Breast epithelium (tissue), 4 donors: ENCODE measurements around the gene PARD3B. TPM values are rescaled to one million over a fixed set of nuclear protein-coding genes. Genes with fewer than 3 reads are reported as not detected.

Source experiments
- DNase-seq, 2 donors: peaks; one replicate each; pipeline ENCODE4 v3.0.0-alpha.2; 2019; ENCODE audit warnings: low spot score in 2 of 2
- H3K27ac ChIP-seq, 2 donors: fragments of 200-600 bp; sonication (generic) in 1 of 2; one replicate each; pipeline ENCODE4 v1.5.1; 2016 to 2019; ENCODE audit warnings: mild to moderate bottlenecking in 1 of 2
- H3K27me3 ChIP-seq, 2 donors: fragments of 200-600 bp; sonication (generic) in 1 of 2; one replicate each; pipeline versions ENCODE4 v1.5.1 to v1.6.0; 2017 to 2019; ENCODE audit warnings: control low read depth in 1 of 2, mild to moderate bottlenecking in 1 of 2
- H3K36me3 ChIP-seq: fragments of 200-600 bp; one replicate; pipeline ENCODE4 v1.5.1; 2019
- H3K4me1 ChIP-seq, 2 donors: fragments of 200-600 bp; sonication (generic); one replicate each; pipeline ENCODE4 v1.5.1; 2016 to 2019; ENCODE audit warnings: control low read depth in 1 of 2
- H3K4me3 ChIP-seq, 3 donors: fragments of 200-600 bp; sonication (generic); 1 replicate in 2 of 3; 2 replicates in 1 of 3; pipeline ENCODE4 v1.5.1; 2016 to 2019; ENCODE audit warnings: mild to moderate bottlenecking in 3 of 3, moderate library complexity in 2 of 3
- H3K9me3 ChIP-seq, 2 donors: fragments of 200-600 bp; sonication (generic) in 1 of 2; one replicate each; pipeline ENCODE4 v1.5.1; 2016 to 2019; ENCODE audit warnings: control low read depth in 1 of 2
- POLR2A ChIP-seq: fragments of 450-650 bp; IDR thresholded peaks from one replicate; pipeline ENCODE4 v1.6.1; 2016; ENCODE audit warnings: antibody characterized with exemption, mild to moderate bottlenecking, moderate library complexity
- POLR2AphosphoS5 ChIP-seq, 3 donors: sonication (generic); formaldehyde crosslinking; IDR thresholded peaks; one replicate each; pipeline ENCODE4 v1.6.1; 2017; ENCODE audit warnings: antibody characterized with exemption in 3 of 3
- intact Hi-C: fragments of 100-400 bp; cut with DNase I; formaldehyde crosslinking; loops from one replicate; pipeline ENCODE4 v1.15.1; 2023; ENCODE audit warnings: low total_unique reads
- total RNA-seq, 3 donors: library from RNA; depleted of rRNA; stranded (reverse); fragments of >200 nt; gene quantifications; one replicate each; pipeline ENCODE4 v1.1.0, GENCODE V29; 2016
- TF ChIP-seq, protein P1 (sequence below), 3 donors: fragments of 450-650 bp; IDR thresholded peaks; one replicate each; pipeline ENCODE4 v1.5.1; 2016 to 2017; ENCODE audit warnings: antibody characterized with exemption in 3 of 3, mild to moderate bottlenecking in 3 of 3, moderate library complexity in 3 of 3

Gene PARD3B
- total RNA-seq, 3 donors from 2014 or later: 24.6 to 66.2 (median 25.9) TPM

DNA sequence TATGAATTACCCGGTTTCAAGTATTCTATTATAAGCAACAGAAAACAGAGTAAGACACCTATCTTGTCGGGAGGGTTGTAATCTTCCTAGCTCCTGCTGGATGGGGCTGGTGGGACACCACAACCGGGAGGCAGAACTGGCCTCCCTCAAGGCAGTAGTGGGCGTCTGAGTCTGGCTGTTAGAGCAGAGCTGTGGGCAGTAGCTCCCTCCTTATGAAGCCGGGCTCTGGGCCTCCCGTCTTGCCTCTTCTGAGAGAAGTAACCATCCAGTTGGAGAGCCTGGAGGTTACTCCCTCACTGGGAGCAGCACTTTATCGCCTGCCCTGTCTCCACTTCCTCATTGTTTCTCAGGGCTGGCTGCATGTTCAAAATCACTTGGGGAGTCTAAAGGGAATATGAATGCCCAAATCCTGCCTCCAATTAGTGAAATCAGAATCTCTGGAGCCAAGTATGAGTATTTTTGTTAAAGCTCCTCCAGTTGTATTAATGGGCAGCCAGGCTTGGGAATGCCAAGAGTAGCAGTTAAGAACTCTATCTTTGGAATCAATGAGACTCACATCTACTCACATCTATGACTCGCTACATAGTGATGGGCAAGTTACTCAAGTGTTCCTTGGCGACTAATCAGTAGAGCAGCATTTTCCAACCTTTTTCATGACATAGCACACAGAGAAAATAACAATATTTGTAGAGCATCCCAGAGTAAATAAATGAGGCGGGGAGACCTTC lies 1109.8 kb downstream of the PARD3B start:
- Histone ChIP-seq H3K27ac (no peak overlapping the region), H3K27me3 (no peaks in the 10 kb centered on the region), H3K9me3 (no peaks in the 10 kb centered on the region), H3K36me3 (no peaks in the 10 kb centered on the region), H3K4me1 (no peaks in the 10 kb centered on the region), H3K4me3 (no peak overlapping the region)
- DNase-seq: no peak
- intact Hi-C loops: no loop called here
- TF ChIP-seq POLR2A: no peak
- no peak for TF ChIP-seq POLR2AphosphoS5 (IDR thresholded peaks at IDR 0.05)
- TF ChIP-seq, protein P1, sequence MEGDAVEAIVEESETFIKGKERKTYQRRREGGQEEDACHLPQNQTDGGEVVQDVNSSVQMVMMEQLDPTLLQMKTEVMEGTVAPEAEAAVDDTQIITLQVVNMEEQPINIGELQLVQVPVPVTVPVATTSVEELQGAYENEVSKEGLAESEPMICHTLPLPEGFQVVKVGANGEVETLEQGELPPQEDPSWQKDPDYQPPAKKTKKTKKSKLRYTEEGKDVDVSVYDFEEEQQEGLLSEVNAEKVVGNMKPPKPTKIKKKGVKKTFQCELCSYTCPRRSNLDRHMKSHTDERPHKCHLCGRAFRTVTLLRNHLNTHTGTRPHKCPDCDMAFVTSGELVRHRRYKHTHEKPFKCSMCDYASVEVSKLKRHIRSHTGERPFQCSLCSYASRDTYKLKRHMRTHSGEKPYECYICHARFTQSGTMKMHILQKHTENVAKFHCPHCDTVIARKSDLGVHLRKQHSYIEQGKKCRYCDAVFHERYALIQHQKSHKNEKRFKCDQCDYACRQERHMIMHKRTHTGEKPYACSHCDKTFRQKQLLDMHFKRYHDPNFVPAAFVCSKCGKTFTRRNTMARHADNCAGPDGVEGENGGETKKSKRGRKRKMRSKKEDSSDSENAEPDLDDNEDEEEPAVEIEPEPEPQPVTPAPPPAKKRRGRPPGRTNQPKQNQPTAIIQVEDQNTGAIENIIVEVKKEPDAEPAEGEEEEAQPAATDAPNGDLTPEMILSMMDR (IDR thresholded peaks at IDR 0.05): no peak

DNA sequence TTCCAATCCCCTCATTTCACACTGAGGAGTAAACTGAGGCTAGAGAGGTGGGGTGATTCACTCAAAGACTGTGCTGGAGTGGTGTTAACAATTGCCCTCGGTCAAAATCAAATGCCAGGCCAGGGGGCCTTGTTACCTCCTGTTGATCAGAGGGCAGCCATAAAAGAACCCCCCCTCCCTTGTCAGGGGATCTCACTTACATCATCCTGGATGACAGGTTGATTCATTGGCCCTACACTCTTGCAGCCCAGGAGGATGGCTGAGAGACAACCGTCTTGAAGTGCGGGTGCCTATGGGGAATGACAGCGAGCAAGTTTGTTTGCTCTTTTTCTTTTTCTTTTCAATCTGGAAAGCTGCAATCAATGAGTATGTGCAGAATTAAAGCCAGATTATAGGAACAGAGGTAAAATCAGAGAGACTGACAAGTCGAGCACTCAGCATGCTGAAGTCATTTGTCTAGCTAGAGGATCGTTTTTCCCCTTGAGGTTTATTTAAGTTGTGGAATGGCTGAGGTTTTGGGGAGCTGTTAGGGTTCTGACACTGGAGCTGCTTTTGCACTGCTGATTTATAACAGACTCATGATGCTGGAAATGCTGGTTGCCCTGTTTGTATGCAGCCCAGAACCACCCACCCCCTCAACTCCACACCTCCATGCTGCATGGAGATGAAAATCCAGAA lies 1110.6 kb downstream of the PARD3B start:
- intact Hi-C loops: no loop called here
- H3K36me3 ChIP-seq: no peaks in the 10 kb centered on the region
- H3K27me3 ChIP-seq: no peaks in the 10 kb centered on the region
- H3K27ac ChIP-seq: no peak overlapping the region
- H3K4me3 ChIP-seq: no peak overlapping the region
- no peak for DNase-seq
- TF ChIP-seq POLR2A: no peak
- TF ChIP-seq POLR2AphosphoS5 (IDR thresholded peaks at IDR 0.05): no peak
- TF ChIP-seq, protein P1 (IDR thresholded peaks at IDR 0.05): no peak
- H3K4me1 ChIP-seq: no peaks in the 10 kb centered on the region
- no peaks in the 10 kb centered on the region for H3K9me3 ChIP-seq

DNA sequence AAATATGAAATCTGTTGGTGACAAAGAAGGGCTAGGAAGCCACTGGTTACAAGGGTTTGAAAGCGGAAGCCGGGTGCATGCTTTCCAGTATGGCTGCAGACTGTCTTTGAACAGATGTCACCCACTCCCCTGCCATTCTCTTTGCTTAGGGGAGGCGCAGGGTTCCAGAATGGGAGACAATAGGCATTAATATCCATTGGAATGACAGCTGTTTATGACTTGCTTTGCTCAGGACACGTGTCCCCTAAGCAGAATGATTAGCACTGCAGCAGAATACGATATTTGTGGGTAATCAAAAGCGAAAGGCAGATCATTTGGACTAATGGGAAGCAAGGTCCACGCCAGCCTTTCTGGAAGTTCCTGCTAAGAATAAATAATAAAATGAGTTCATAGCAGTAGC lies 1111.2 kb downstream of the PARD3B start:
- Histone ChIP-seq H3K9me3 (no peaks in the 10 kb centered on the region), H3K27ac (no peak overlapping the region), H3K4me3 (no peak overlapping the region), H3K4me1 (no peaks in the 10 kb centered on the region), H3K36me3 (no peaks in the 10 kb centered on the region), H3K27me3 (no peaks in the 10 kb centered on the region)
- TF ChIP-seq, protein P1 (IDR thresholded peaks at IDR 0.05): no peak
- TF ChIP-seq POLR2A (no peak), POLR2AphosphoS5 (IDR thresholded peaks at IDR 0.05) (no peak)
- intact Hi-C loops: no loop called here
- no peak for DNase-seq

DNA sequence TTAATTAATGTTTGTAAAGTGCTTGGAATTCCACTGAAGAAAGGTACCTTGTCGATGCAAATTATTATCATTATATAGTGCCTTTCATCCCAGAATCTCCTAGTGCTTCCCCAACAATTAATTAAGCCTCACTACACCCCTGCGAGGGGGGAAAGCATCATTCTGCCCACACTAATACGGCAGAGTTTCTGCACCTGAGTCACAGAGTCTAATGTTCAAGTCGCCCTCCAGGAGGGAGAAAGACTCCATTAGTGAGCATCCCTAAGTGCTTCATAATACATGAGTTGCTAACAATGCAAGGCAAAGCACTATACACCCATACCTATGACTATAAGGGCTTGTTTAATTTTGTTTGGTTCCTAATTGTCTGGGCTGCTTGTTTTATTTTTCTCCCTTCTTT lies 1111.7 kb downstream of the PARD3B start:
- TF ChIP-seq POLR2A (no peak), POLR2AphosphoS5 (IDR thresholded peaks at IDR 0.05) (no peak)
- TF ChIP-seq, protein P1 (IDR thresholded peaks at IDR 0.05): no peak
- H3K27me3 ChIP-seq: no peaks in the 10 kb centered on the region

DNA sequence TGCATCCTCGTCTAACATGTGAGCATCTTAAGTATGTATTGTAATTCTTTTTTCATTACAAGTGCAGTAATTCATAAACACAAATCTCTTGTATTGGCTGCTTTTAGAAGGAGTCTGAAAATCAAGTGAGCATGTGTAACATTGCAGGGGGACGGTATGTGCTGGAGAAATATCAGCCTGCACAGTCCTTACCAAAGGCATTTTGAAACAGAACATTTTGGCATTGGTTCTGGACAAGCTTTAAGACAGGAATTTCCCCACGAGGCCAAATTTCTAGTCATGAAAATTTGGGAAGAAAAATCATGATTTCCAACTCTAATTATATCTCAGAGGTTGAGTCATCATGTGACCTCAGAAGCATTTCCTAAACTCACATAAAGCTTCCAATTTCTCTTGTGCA lies 1112.3 kb downstream of the PARD3B start:
- peak in 1 of 2 donors; percentile 32 for DNase-seq

More for the DNA sequence above, 1111.7 kb downstream of the PARD3B start:
- no peaks in the 10 kb centered on the region for H3K4me1 ChIP-seq
- H3K9me3 ChIP-seq: no peaks in the 10 kb centered on the region
- no peak for DNase-seq
- H3K4me3 ChIP-seq: no peak overlapping the region
- intact Hi-C loops: no loop called here
- H3K36me3 ChIP-seq: no peaks in the 10 kb centered on the region
- no peak overlapping the region for H3K27ac ChIP-seq

More for the DNA sequence above, 1112.3 kb downstream of the PARD3B start:
- H3K27me3 ChIP-seq: no peaks in the 10 kb centered on the region
- H3K4me3 ChIP-seq: no peak overlapping the region
- no peak overlapping the region for H3K27ac ChIP-seq
- no peaks in the 10 kb centered on the region for H3K4me1 ChIP-seq
- H3K9me3 ChIP-seq: no peaks in the 10 kb centered on the region
- intact Hi-C loops: no loop called here
- H3K36me3 ChIP-seq: no peaks in the 10 kb centered on the region
- TF ChIP-seq, protein P1 (IDR thresholded peaks at IDR 0.05): no peak
- no peak for TF ChIP-seq POLR2A
- no peak for TF ChIP-seq POLR2AphosphoS5 (IDR thresholded peaks at IDR 0.05)
